Right lung (tissue), 10 donors: ENCODE results near the gene MANEAL. TPM values are rescaled to one million over a fixed set of nuclear protein-coding genes. Genes with fewer than 3 reads are reported as not detected.
"Not testable (repeated sequence)": the region's sequence is repeated elsewhere in the genome, so short reads cannot be mapped to it uniquely, and the experiment has no call there.

Experiments
- DNase-seq, 2 donors: peaks; one replicate each; pipeline ENCODE4 v3.0.0-alpha.2; 2013
- long read RNA-seq, 8 donors: transcript quantifications; one replicate each; lab custom pipeline, GENCODE V29; 2026
- polyA plus RNA-seq, 5 donors: library from polyadenylated mRNA; unstranded; fragments of 120-200 nt; gene quantifications; one replicate each; pipeline versions ENCODE4 v1.2.1 to v1.2.3, GENCODE V29; 2013; ENCODE audit warnings: inconsistent platforms in 1 of 5, low replicate concordance in 1 of 5; ENCODE audit not compliant: insufficient read length in 5 of 5, insufficient read depth in 1 of 5

Gene MANEAL
- 1 to 10 TPM; 3.7 to 5.5 (median 4.4) TPM for polyA plus RNA-seq
- long read RNA-seq, donor 1, partial matches to known transcripts: 0 of 3 reads
- long read RNA-seq, donor 1, other reads (novel, unspliced or antisense): 0 of 3 reads
- long read RNA-seq, donor 2: 0 reads
- long read RNA-seq, donor 3, partial matches to known transcripts: 0 of 4 reads
- long read RNA-seq, donor 3, other reads (novel, unspliced or antisense): 0 of 4 reads
- long read RNA-seq, donor 4, partial matches to known transcripts: 0 of 2 reads
- long read RNA-seq, donor 4, other reads (novel, unspliced or antisense): 0 of 2 reads
- long read RNA-seq, donor 5, partial matches to known transcripts: 0 of 2 reads
- long read RNA-seq, donor 5, other reads (novel, unspliced or antisense): 0 of 2 reads
- long read RNA-seq, donor 6, partial matches to known transcripts: 0 of 3 reads
- long read RNA-seq, donor 6, other reads (novel, unspliced or antisense): 0 of 3 reads
- long read RNA-seq, donor 7, partial matches to known transcripts: 0 of 3 reads
- long read RNA-seq, donor 7, other reads (novel, unspliced or antisense): 0 of 3 reads
- long read RNA-seq, donor 8, partial matches to known transcripts: 0 of 2 reads
- long read RNA-seq, donor 8, other reads (novel, unspliced or antisense): 0 of 2 reads

DNA sequence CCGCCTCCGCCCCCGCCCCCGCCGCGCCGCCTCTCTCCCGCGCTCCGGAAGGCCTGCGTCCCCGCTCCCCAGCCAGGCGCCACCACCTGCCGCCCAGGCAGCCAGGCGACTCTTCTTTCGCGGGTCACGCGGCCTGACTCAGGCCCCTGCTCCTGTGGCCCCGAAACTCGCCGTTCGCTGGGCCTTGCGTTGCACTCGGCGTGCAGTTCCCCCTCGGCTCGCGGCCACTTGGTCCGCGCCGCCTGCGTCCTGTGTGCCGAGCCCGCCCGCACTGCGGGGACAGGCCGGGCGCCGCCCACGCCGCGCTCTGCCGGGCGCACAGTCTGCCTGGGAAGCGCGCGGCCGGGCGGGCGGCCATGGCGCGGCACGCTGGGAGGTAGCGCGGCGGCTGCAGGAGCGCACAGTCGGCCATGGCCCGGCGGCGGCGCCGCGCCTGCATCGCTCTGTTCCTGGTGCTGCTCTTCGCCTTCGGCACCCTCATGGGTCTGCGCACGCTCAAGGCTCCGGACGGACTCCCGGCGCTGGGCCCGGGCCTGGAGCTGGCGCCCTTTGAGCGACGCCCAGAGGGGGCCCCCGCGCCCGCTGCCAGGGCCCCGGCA is at the start of gene MANEAL:
Gene MANEAL (plus strand): TSS at position 75 of the 599 bp plus-strand sequence. CDS start 336 bp downstream, at position 411.
- peak in 1 of 2 donors; percentile 30 for DNase-seq

- DNase-seq: no peak
Observed at GRCh38 chr1:37746806-37747205, 46.8 kb upstream of the MANEAL start.

DNA sequence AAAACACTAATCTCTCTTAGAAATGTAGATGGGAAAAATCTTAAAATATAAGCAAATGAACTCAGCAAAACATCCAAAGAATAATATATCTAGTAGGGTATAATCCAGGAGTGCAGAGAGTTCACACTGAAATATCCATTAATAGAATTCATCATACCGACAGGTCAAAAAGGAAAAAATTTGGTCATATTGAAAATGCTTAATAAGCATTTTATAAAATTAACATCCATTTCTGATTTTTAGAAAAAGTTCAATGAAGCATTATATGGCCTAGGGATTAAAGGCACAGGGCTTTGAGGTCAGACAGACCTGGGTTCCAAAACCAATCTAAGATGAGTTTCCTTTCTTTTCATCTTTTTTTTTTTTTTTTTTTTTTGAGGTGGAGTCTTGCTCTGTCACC is 45.1 kb upstream of the MANEAL start:
- DNase-seq: no peak

DNA sequence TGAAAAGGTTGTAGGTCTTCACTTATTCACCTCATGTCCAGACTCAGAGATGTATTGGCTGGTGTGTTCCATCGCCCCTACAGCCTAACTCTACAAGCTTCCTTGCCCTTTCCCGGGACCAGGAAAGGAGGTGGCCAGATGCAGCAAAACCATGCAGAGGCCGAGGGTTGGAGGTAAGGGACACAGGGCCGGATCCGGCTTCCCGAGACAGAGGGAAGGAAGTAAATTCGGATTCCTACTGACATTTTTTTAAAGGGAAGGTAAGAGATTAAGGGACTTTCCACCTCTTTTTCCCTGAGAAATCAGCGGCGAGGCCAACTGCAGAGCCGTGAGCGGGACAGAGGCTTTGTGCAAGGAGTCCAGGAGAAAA is 41.4 kb upstream of the MANEAL start:
- no peak for DNase-seq

GRCh38 chr1:37752583-37753471 is 40.8 kb upstream of the MANEAL start:
- DNase-seq: no peak

DNA sequence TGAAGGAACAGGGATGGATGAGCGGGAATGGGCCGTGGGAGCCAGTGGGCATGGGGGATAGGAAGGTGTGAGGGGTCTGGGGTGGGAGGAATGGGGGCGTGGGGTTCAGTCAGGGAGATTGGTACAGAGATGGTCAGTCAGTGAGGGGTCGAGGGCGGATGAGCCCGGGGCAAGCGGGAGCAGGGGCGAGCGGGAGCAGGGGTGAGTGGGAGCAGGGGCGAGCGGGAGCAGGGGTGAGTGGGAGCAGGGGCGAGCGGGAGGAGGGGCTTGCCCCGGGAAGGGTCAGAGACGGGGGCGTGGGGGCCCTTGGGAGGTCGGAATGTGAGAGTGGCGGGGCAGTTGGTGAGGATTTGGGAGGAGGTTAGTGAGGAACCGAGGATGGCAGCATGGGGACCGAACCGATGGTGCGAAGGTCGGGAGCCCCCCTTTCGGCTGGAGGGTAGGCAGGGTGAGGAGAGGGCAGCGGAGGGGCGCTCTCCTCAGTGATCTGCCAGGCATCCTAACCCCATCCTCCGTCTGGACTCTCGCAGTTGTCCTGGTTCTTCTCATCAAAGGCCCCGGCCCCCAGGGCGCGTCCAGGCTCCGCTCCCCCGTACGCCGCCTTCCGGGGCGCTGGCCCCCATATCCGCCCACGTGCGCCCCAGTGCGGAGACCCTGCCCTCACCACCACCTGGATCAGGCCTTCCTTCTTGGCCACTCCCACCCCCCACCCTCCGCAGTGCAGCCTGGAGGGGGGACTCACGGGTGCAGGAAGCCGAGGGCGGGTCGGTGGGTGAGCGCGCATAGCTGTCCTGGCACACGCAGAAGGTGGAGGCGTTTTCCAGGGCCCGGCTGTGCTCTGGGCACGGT is 40.0 kb upstream of the MANEAL start:
- no peak for DNase-seq

DNA sequence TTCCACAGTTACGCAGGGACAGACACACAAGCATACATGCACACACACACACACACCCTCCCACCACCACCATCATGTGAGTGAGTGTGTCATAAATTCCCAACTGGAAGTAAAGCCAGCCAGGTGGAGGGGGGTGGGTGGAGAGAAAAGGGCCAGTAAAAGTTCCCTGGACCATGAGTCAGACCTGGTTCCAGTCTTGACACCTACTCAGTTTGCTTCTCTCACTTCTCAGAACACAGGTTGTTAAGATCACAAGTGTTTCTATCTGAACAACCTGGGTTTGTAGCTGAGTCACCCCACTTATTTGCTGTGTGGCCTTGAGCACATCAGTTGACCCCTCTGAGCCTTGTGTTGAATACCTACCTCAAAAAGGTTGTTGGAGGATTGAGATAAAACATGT is 38.4 kb upstream of the MANEAL start:
- DNase-seq: no peak

DNA sequence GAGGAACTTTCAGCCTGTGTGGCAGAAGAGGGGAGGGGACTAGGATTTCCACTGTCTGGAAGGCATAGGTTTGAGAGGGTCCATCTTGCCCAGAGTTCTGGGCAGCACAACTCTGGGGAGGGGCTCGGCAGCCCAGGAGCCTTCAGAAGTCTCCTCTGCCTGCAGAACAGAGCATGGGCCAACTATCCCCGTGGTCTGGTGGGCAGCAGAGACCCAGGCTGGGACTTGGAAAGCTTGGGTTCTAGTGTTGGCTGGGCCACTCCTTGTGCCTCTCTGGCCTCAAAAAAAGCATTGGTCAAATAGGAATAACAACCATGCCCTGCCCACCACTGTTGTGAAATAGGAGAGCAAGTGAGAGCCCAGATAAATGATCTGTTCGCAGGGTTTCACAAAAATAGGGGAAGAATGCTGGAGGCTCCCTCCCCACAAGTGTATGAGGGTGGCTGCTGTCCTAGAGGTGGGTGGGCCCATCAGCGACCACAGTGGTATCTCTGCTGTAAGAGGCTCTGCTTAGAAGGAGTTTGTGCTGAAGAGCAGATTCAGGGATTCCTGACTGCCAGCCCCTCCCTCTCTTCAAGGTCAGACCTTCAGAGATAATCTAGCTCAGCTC is 37.6 kb upstream of the MANEAL start:
- DNase-seq: no peak

GRCh38 chr1:37759451-37759850 is 34.2 kb upstream of the MANEAL start:
- DNase-seq: no peak

- DNase-seq: no peak
Observed at GRCh38 chr1:37761416-37762095, 32.1 kb upstream of the MANEAL start.

GRCh38 chr1:37762516-37762915 is 31.1 kb upstream of the MANEAL start:
- DNase-seq: no peak

- no peak for DNase-seq
Observed at GRCh38 chr1:37763791-37764413, 29.7 kb upstream of the MANEAL start.

GRCh38 chr1:37764414-37764825 is 29.2 kb upstream of the MANEAL start:
- peak; percentile 39 to 57 for DNase-seq

GRCh38 chr1:37764888-37765441 is 28.7 kb upstream of the MANEAL start, which contains the start of gene EPHA10:
TSS of gene EPHA10 (minus strand) at chr1:37765120. CDS start at chr1:37765066, 54 bp downstream.
- DNase-seq: no peak

- DNase-seq: no peak
Observed at GRCh38 chr1:37765916-37766664, 27.6 kb upstream of the MANEAL start.

DNA sequence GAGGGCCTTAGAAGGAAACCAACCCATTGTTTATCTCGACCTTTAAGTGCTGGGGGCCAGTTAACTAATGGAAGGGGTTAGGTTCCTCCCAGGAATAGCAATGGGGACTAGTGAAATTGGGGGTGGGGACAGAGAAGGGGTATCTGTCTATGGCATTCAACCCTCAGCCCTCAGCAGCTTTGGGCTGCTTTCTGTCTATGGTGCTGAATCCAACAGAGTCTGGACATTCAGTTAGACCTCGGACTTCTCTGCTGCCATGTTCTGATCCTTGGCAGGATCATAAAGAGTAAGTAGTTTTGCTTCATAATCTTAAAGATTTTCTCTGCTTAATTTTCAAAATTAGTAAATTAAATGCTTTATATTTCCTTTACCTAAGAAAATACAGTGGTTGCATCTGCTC is 26.2 kb upstream of the MANEAL start:
- no peak for DNase-seq

DNA sequence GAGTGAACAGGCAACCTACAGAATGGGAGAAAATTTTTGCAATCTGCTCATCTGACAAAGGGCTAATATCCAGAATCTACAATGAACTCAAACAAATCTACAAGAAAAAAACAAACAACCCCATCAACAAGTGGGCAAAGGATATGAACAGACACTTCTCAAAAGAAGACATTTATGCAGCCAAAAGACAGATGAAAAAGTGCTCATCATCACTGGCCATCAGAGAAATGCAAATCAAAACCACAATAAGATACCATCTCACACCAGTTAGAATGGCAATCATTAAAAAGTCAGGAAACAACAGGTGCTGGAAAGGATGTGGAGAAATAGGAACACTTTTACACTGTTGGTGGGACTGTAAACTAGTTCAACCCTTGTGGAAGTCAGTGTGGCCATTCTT is 22.2 kb upstream of the MANEAL start:
- DNase-seq: not testable (repeated sequence)

GRCh38 chr1:37776946-37777516 is 16.6 kb upstream of the MANEAL start:
- DNase-seq: no peak
